ENCODE results near the gene LAMC3.

LAMC3 gene

DNA sequence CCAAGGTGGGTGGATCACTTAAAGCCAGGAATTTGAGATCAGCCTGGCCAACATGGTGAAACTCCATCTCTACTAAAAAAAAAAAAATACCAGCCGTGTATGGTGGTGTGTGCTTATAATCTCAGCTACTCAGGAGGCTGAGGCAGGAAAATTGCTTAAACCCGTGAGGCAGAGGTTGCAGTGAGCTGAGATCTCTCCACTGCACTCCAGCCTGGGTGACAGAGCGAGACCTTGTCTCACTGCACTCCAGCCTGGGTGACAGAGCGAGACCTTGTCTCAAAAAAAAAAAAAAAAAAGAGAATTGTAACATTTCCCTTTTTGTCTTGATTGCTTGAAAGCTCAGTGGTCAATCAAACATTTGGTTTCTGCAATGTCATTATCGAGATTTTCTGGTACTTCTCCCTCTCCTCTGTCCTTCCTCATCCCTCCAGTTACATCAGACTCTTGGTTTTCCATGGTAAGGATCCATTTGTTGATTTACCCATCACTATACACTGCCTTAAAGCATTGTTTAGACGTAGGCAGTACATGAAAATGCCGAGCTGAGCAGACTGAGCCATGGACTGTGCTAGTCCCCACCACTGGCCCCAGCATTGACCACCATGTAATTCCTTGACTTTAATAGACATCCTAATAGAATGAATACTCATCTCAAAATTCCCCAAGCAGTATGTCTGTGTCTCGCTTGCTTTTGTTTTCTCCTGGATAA is 75.8 kb downstream of the LAMC3 start:
- TF ChIP-seq, protein P1, sequence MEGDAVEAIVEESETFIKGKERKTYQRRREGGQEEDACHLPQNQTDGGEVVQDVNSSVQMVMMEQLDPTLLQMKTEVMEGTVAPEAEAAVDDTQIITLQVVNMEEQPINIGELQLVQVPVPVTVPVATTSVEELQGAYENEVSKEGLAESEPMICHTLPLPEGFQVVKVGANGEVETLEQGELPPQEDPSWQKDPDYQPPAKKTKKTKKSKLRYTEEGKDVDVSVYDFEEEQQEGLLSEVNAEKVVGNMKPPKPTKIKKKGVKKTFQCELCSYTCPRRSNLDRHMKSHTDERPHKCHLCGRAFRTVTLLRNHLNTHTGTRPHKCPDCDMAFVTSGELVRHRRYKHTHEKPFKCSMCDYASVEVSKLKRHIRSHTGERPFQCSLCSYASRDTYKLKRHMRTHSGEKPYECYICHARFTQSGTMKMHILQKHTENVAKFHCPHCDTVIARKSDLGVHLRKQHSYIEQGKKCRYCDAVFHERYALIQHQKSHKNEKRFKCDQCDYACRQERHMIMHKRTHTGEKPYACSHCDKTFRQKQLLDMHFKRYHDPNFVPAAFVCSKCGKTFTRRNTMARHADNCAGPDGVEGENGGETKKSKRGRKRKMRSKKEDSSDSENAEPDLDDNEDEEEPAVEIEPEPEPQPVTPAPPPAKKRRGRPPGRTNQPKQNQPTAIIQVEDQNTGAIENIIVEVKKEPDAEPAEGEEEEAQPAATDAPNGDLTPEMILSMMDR (IDR thresholded peaks at IDR 0.05; ENCODE audit: control insufficient read depth, extremely low read depth, insufficient read depth), result no peak
- DNase-seq (ENCODE audit: low read depth), result no peak
- no peak overlapping the region for H3K4me3 ChIP-seq (ENCODE audit: low read depth, low read length)

- H3K4me3 ChIP-seq (ENCODE audit: low read depth, low read length), result no peak overlapping the region
- TF ChIP-seq, protein P1 (IDR thresholded peaks at IDR 0.05; ENCODE audit: control insufficient read depth, extremely low read depth, insufficient read depth), result no peak
- DNase-seq (ENCODE audit: low read depth), result no peak
Observed at GRCh38 chr9:131085370-131086122, 76.6 kb downstream of the LAMC3 start.

GRCh38 chr9:131087354-131087893 is 78.5 kb downstream of the LAMC3 start:
- TF ChIP-seq, protein P1 (IDR thresholded peaks at IDR 0.05; ENCODE audit: control insufficient read depth, extremely low read depth, insufficient read depth), result no peak
- DNase-seq (ENCODE audit: low read depth), result no peak

DNA sequence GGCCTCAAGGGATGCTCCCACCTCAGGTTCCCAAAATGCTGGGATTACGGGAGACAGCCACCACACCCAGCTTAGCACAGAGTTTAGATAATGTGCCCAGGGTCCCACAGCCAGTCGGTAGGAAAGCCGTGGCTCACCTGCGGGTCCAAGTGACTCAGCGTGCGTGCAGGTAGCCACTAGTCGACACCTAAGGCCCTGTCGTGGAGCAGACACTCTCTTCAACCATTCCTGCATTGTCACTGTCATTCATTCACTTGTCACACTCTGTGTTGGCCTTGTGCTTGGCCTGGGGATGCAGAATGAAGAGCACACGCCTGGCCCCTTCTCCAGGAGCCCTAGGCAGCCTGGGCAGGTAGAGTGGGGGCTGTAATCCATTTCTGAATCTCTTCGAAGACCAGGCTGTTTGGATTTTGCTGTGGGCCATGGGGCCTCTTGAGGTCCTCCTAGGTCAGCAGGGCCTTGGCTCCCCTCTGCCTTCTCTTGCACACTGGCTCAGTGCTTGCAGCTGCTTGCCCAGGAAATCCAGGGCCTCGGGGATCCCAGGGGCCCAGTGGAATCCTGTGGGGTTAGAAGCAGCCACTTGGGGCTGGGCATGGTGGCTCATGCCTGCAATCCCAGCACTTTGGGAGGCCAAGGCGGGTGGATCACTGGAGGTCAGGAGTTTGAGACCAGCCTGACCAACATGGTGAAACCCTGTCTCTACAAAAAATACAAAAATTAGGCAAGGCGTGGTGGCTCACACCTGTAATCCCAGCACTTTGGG is 81.2 kb downstream of the LAMC3 start:
- H3K4me3 ChIP-seq (ENCODE audit: low read depth, low read length), result no peak overlapping the region
- TF ChIP-seq, protein P1 (IDR thresholded peaks at IDR 0.05; ENCODE audit: control insufficient read depth, extremely low read depth, insufficient read depth), result no peak
- DNase-seq (ENCODE audit: low read depth), result no peak

More at GRCh38 chr9:131087354-131087893, 78.5 kb downstream of the LAMC3 start:
- no peak overlapping the region for H3K4me3 ChIP-seq (ENCODE audit: low read depth, low read length)

DNA sequence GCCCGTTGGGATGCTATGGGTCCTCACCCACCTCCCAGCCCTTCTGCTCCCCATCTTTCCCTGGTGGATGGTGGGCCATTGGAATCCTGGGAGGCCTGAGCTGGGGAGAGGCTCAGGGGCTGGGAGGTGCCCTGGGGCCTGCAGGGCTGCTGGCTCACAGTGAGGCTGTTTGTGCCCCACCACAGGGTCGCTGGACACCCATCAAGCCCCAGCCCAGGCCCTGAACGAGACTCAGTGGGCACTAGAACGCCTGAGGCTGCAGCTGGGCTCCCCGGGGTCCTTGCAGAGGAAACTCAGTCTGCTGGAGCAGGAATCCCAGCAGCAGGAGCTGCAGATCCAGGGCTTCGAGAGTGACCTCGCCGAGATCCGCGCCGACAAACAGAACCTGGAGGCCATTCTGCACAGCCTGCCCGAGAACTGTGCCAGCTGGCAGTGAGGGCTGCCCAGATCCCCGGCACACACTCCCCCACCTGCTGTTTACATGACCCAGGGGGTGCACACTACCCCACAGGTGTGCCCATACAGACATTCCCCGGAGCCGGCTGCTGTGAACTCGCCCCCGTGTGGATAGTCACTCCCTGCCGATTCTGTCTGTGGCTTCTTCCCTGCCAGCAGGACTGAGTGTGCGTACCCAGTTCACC is 82.5 kb downstream of the LAMC3 start:
- DNase-seq (ENCODE audit: low read depth), result no peak
- H3K4me3 ChIP-seq (ENCODE audit: low read depth, low read length), result no peak overlapping the region
- TF ChIP-seq, protein P1 (IDR thresholded peaks at IDR 0.05; ENCODE audit: control insufficient read depth, extremely low read depth, insufficient read depth), result no peak

DNA sequence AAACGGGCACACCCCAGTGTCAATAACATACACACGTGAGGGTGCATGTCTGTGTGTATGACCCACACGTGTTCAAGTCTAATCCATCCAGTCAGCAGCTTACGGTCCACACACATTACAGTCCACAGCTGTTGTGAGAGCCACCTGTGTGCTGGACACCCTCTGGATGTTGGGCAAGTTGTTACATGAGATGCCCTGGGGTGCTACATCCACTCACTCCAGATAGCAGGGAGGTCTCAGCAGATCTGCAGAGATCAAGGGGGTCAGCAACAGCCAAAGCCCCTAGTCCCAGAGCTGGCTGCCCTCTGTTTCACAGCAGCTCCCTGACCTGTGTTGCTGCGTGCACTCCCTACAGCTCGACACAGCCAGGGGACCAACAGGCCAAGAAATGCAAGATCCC is 83.1 kb downstream of the LAMC3 start:
- no peak for DNase-seq (ENCODE audit: low read depth)
- no peak overlapping the region for H3K4me3 ChIP-seq (ENCODE audit: low read depth, low read length)
- TF ChIP-seq, protein P1 (IDR thresholded peaks at IDR 0.05; ENCODE audit: control insufficient read depth, extremely low read depth, insufficient read depth), result no peak
